ENCODE results near the gene KLHL29.

KLHL29 gene

GRCh38 chr2:23692263-23692662 lies 307.3 kb downstream of the KLHL29 start:
- DNase-seq (ENCODE audit: low read depth) = no peak
- no peak overlapping the region for H3K4me3 ChIP-seq (replicated peaks; ENCODE audit: low read depth, low read length)
- TF ChIP-seq, protein P1, sequence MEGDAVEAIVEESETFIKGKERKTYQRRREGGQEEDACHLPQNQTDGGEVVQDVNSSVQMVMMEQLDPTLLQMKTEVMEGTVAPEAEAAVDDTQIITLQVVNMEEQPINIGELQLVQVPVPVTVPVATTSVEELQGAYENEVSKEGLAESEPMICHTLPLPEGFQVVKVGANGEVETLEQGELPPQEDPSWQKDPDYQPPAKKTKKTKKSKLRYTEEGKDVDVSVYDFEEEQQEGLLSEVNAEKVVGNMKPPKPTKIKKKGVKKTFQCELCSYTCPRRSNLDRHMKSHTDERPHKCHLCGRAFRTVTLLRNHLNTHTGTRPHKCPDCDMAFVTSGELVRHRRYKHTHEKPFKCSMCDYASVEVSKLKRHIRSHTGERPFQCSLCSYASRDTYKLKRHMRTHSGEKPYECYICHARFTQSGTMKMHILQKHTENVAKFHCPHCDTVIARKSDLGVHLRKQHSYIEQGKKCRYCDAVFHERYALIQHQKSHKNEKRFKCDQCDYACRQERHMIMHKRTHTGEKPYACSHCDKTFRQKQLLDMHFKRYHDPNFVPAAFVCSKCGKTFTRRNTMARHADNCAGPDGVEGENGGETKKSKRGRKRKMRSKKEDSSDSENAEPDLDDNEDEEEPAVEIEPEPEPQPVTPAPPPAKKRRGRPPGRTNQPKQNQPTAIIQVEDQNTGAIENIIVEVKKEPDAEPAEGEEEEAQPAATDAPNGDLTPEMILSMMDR (IDR thresholded peaks at IDR 0.05; ENCODE audit: low read length, missing control alignments) = no peak

DNA sequence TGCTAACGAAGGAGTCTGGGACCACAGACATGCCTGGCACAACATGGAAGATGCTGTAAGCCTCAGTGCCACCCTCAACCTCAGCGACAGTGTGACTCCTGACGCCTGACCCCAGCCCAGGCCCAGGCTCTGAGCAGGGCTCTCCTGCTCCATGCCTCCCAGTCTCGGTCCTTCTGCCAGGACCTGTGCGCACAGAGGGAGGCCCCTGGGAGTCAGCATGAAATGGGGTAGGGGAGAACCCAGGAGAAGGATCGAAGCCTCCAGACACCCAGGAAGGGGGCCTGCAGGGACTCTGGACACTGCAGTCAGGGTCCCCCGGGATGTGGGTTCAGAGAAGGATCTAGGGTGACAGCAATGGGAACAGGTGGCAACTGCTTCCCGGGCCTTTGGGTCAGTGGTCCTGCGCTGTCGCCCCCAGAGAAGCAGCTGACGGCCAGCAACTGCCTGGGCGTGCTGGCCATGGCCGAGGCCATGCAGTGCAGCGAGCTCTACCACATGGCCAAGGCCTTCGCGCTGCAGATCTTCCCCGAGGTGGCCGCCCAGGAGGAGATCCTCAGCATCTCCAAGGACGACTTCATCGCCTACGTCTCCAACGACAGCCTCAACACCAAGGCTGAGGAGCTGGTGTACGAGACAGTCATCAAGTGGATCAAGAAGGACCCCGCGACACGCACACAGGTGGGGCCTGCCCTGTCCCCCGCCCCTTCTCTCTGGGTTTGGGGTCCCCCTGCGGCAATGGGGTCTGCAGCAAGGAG lies 308.0 kb downstream of the KLHL29 start:
- TF ChIP-seq, protein P1 (IDR thresholded peaks at IDR 0.05; ENCODE audit: low read length, missing control alignments) = no peak
- no peak overlapping the region for H3K4me3 ChIP-seq (replicated peaks; ENCODE audit: low read depth, low read length)
- no peak for DNase-seq (ENCODE audit: low read depth)

GRCh38 chr2:23693606-23693951 lies 308.6 kb downstream of the KLHL29 start:
- no peak overlapping the region for H3K4me3 ChIP-seq (replicated peaks; ENCODE audit: low read depth, low read length)
- TF ChIP-seq, protein P1 (IDR thresholded peaks at IDR 0.05; ENCODE audit: low read length, missing control alignments) = no peak
- DNase-seq (ENCODE audit: low read depth) = no peak

DNA sequence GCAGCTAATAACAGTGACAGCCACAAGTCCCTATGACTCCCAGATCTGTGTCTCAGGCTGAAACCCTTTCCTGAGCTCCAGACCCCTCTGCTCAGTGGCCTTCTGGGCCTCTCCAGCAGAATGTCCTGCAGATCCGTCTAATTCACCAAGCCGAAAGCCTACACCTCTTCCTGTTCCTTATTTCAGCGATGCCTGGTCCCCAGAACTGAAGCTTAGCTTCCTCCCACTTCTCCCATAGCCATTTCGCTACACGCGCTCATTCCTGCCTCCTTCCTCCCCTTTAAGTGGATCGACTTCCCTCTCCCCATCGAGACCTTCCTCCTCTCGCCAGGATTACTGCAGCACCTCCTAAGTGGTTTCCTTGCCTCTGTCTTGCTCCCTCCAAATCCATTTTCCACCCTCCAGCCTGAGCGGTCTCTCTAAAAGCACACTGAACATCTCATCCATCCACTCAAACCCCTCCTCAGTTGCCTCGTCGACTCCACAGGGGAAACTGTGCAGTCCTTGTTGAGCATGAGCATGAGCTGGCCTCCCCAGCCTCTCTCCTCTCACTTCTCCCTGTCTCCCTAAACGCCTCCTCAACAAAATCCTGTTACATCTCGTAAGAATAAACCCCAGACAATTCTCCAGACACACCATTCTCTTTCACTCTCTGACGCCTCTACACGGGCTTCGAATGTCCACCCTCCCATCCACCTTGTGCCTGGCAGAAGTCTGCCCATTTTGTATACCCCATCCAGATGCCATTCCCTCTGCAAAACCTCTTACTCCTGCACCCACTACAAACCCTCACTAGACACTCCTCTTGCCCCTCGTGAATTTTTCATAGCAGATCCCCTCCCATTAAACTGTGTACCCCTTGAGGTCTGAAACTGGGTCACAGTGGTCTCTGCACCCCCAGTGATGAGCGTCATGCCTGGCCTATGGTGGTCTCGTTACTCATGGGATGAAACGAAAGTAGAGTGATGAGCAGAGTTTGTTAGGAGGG lies 309.4 kb downstream of the KLHL29 start:
- DNase-seq (ENCODE audit: low read depth) = no peak
- TF ChIP-seq, protein P1 (IDR thresholded peaks at IDR 0.05; ENCODE audit: low read length, missing control alignments) = no peak
- no peak overlapping the region for H3K4me3 ChIP-seq (replicated peaks; ENCODE audit: low read depth, low read length)

DNA sequence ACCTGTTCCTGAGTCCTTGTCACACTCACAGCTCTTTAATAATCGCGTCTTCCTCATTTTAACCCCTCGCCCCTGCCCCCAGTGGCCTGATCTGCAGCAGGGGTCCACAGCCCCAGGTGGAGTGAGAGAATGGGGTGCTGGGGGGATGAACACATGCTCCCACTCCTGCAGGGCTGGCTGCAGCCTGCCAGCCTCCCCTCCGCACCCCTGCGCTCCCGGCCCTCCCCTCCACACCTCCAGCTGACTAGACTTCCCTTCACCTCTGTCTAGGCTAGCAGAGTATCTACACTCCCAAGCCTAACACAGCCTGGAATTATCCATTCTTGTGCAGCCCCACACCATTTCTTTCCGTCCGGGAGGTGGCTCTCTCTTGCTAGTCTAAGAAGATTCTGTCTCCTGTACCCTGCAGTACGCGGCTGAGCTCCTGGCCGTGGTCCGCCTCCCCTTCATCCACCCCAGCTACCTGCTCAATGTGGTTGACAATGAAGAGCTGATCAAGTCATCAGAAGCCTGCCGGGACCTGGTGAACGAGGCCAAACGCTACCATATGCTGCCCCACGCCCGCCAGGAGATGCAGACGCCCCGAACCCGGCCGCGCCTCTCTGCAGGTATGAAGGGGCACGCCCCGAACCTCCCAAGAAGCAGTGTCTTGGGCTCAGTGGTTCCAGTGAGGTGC lies 310.4 kb downstream of the KLHL29 start:
- no peak for DNase-seq (ENCODE audit: low read depth)
- TF ChIP-seq, protein P1 (IDR thresholded peaks at IDR 0.05; ENCODE audit: low read length, missing control alignments) = no peak
- H3K4me3 ChIP-seq (replicated peaks; ENCODE audit: low read depth, low read length) = no peak overlapping the region

GRCh38 chr2:23695890-23696751 lies 311.1 kb downstream of the KLHL29 start:
- TF ChIP-seq, protein P1 (IDR thresholded peaks at IDR 0.05; ENCODE audit: low read length, missing control alignments) = no peak
- no peak for DNase-seq (ENCODE audit: low read depth)
- H3K4me3 ChIP-seq (replicated peaks; ENCODE audit: low read depth, low read length) = no peak overlapping the region

All from fibroblast of pulmonary artery (primary cell).